ENCODE data around the gene ZNF337.
"Not testable (repeated sequence)": the region's sequence is repeated elsewhere in the genome, so short reads cannot be mapped to it uniquely, and the experiment has no call there.

ZNF337 gene

DNA sequence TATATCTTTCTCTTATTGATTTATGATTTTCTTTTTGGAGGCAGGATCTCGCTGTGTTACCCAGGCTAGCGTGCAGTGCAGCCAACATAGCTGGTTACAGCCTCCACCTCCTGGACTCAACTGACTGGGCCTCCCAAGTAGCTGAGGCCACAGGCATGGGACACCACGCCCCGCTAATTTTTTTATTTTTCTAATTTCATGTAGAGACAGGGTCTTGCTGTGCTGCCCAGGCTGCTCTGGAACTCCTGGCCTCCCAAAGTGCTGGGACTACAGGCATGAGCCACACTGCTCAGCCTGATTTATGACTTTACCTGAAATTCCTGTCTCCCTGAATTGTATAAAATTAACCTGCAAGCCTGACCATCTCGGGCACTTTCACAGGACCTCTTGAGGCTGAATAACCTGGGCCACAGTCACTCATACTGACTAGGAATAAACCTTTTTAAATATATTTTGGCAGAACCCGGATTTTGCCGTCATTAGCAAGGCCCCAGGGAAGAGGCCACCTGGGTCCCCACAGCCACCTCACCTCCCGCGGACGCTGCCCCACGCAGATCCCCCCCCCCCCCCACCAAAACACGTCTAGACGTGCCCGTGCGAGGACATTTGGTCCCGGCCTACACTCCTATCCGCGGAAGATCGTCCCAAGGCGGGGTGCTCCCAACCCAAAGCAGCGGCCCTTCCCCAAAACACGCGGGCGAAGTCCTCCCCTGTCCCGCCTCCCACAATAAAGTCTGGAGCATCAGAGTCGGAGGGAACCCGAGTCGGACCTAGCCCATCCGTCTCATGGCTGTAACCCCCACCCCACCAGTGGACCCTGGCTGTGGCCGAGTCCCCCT is 902 bp downstream of the ZNF337 start:
- no peak for DNase-seq (ENCODE audit: low read depth in 3 of 3, low spot score in 1 of 3)

DNA sequence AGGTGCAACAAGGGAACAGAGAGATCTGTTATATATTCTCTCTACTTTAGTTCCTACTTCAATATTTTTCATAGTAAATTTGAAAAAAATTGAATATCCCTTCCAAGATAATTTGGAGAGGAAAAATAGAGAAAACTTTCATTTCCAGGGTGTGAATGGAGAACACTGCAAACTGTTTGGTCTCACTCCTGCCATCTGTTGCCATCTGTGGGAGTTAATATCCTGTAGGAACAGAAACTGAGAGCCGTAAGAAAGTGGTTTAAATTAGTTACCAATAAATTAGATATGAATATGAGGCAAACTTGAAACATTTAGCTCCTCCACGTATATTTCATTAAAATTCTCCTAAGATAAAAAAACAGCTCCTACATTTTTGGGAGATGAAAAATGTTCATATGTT is 4.2 kb downstream of the ZNF337 start:
- DNase-seq (ENCODE audit: low read depth in 3 of 3, low spot score in 1 of 3): no peak

DNA sequence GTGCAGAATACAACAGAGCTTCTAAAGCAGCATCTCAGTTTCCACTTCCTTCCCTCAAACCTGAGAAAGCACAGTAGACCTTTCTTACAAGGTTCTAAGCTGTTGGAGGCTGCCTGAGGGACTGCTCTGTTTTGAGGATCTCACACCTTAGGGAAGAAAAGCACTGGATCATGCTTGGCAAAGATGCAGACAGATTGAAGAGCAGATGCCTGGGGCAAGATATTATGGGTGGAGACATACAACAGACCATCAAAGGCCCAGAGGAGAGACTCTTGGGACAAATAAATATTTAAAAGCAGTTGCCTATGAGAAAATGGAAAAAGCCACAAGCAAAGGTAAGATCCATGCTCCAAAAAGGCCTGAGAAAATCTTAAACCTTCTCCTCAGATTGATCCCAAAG is 6.2 kb downstream of the ZNF337 start:
- DNase-seq (ENCODE audit: low read depth in 3 of 3, low spot score in 1 of 3): no peak

DNA sequence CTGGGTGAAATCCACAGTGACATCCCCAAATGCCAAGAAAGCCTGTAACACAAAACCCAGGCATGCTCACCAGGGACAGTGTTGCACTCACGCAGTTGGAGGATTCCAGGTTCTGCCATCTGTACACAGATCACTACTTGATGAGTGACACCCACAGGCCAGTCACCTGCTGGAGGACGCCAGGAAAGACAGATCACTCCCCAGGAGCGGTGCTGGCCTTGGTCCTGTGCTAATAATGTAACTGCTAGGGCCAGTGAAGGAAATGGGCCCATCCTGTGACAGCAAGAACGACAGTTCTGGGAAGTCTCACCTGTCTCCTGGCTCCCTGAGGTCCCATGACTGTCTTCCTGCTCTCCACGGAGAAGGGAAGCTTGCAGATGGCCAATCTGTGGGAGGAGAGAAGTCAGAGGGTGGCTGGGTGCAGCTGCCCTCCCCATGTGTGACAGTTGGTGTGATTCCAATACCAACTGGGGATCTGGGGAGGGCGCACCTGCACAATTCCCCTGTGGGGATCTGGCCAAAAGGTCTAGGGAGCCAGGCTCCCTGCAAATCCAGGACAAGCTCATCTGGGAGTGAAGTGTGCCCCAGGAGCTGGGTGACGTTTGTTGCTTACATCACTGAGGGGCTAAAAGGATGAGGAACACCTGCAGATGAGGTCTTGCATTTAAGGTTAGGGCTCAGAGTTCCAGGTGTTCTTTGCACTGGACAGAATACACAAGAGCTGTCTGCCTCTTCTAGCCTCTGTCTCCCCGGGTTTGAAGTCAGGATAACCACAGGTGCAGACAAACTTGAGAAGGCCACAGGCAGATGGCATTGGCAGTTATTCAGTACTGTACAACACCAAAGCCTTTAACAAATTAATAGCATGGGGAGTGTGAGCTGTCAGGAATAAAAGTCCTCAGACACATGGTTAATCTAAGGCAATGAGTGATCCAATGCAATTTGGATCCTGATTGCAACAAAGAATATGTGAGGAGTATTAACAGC is 10.3 kb downstream of the ZNF337 start:
- no peak for DNase-seq (ENCODE audit: low read depth in 3 of 3, low spot score in 1 of 3)

DNA sequence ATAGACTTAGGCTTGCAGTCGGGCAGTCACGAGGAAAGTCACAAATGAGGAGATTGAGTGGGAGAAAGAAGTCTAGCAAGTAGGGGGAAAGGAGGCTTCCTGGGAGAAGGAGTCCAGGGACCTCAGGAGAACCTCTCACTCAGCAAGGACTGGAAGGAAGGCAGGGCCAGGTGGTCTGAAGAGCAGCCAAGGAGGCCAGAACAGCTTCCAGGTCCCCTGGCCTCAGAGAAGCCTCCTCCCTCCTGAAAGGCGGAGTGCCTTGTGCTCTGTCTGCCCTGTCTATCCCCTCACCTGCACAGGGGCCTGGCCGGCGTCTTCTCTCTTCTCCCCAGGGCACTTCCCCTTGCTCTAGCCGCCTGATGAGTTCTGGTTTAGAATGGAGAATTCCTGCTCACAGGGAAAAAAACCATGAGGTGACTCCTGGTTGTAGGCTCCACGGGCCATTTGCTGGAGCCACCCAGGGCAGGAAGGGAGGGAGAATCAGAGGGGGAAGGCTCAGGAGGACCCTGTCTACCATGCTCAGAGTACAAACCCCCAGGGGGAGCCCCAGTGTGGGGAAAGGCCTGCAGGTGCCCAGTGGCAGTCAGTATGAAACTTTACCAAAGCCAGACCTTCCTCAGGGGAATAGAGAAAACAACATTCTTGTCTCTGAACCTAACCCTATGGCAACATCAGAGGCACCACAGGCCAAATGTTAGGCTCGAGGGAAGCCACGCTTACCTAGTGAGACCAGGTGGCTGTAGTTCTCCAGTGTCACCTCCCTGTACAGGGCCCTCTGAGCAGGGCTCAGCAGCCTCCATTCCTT is 11.2 kb downstream of the ZNF337 start:
- no peak for DNase-seq (ENCODE audit: low read depth in 3 of 3, low spot score in 1 of 3)

DNA sequence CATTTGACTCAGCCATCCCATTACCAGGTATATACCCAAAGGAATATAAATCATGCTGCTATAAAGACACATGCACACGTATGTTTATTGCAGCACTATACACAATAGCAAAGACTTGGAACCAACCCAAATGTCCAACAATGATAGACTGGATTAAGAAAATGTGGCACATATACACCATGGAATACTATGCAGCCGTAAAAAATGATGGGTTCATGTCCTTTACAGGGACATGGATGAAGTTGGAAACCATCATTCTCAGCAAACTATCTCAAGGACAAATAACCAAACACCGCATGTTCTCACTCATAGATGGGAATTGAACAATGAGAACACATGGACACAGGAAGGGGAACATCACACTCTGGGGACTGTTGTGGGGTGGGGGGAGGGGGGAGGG is 12.8 kb downstream of the ZNF337 start:
- DNase-seq (ENCODE audit: low read depth in 3 of 3, low spot score in 1 of 3): not testable (repeated sequence)

DNA sequence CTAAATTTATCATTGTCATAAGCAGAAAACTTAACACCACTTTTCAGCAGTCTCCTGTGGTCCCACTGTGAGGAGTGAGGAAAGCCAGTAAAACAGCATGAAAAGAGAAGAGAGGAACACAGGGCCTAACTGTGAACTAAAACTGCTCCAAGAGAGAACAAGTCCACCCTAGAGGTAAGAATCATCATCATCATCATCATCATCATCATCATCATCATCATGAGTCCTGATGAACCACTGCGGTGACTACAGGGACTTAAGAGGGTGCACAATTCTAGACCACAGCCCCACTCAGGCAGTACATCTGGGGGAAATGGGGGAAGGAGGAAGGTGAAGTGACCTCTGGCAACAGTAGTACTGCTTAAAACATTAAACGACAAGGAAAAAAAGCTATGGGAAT is 13.6 kb downstream of the ZNF337 start:
- DNase-seq (ENCODE audit: low read depth in 3 of 3, low spot score in 1 of 3): no peak

DNA sequence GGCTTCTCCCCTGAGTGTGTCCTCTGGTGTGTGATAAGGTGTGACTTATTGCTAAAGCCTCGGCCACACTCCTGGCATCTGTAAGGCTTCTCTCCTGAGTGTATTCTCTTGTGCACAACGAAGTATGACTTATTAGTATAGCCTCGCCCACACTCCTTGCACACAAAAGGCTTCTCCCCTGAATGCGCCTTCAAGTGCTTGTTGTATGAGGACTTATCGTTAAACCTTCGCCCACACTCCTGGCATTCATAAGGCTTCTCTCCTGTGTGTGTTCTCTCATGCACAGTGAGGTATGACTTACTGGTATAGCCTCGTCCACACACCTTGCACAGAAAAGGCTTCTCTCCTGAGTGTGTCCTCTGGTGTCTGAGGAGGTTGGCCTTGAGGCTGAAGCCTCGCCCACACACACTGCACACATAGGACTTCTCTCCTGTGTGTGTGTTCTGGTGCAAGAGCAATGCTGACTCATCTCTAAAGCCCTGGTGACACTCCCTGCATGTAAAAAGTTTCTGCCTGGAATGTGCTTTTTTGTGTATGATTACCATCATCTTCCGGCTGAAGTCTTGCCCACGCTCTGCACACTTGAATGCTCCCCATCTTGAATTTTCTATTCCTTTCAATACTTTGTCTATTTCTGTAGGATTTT is 20.4 kb downstream of the ZNF337 start:
- no peak for DNase-seq (ENCODE audit: low read depth in 3 of 3, low spot score in 1 of 3)

DNA sequence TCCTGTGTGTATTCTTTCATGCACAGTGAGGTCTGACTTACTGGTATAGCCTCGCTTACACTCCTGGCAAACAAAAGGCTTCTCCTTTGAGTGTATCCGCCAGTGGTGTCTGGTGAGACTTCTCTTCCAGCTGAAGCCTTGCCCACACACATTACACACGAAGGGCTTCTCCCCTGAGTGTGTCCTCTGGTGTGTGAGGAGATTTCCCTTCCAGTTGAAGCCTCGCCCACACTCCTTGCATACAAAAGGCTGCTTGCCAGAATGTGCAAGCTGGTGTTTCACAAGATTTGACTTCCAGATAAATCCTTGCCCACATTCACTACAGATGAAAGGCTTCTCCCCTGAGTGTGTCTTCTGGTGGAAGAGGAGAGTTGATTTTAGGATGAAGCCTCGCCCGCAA is 21.5 kb downstream of the ZNF337 start:
- no peak for DNase-seq (ENCODE audit: low read depth in 3 of 3, low spot score in 1 of 3)

DNA sequence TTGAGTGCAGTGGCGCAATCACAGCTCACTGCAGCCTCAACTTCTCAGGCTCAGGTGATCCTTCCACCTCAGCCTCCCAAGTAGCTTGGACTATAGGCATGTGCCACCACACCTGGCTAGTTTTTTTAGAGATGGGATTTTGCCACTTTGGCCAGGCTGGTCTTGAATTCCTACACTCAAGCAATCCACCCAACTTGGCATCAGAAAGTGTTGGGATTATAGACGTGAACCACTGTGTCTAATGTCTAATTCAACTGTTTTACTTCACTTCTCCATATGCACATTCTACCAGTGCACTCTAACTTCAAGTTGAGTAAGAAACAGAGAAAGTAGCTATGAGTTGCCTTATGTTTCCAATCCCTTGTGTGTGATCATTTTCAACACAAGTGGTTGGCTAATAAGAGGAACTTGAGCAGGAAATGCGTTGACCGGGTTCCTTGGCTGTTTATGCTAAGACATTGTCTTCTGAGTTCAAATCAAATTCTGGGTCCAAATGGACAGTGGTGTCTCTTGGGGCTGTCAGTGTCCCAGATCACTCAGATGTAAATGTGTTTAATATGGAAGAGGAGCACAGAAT is 23.9 kb downstream of the ZNF337 start:
- no peak for DNase-seq (ENCODE audit: low read depth in 3 of 3, low spot score in 1 of 3)

DNA sequence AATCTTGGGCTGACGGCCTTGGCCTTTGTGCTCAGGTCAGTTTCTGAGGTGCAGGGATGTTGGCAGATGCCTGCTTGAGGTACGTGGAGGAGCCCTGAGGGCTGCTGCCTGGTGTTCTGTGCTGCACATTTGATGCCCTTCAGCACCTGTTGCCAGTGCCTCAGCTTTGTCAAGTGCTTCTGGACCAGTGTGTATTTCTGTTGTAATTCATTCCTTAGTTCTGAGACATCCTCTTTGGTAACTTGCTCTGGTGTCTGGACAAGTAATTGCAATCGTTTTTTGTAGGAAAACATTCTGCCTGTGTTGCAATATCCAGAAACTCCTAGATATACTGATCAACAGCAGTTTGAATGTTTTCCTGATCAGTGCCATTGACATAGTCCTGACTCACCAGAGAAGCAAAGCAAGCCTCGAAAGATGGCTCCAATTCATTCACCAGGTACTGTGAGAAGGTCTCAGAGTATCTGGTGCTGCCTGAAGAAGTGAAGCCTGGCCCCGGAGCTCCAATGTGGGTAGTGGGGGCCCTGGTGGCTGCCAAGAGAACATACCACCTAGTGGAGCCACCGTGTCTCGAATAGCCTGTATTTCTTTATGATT is 26.7 kb downstream of the ZNF337 start:
- DNase-seq (ENCODE audit: low read depth in 3 of 3, low spot score in 1 of 3): no peak

DNA sequence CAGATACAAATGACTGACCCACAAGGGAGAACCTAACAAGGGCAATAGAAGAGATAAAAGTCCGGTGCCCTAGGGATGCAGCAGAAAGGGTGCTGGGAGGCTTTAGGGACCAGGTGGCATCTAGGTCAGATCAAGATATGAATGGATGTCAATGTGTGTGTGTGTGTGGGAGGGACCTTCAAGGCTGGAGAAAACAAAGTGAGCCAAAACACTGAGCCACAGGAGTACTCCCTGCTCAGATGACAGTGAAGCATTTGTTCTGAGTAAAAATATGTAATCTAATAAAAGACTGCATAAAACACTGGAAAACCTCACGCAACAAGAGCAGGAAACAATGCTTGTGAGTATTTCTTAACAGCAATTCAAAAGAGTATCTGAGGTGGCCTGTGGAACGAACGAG is 28.2 kb downstream of the ZNF337 start:
- DNase-seq (ENCODE audit: low read depth in 3 of 3, low spot score in 1 of 3): no peak

DNA sequence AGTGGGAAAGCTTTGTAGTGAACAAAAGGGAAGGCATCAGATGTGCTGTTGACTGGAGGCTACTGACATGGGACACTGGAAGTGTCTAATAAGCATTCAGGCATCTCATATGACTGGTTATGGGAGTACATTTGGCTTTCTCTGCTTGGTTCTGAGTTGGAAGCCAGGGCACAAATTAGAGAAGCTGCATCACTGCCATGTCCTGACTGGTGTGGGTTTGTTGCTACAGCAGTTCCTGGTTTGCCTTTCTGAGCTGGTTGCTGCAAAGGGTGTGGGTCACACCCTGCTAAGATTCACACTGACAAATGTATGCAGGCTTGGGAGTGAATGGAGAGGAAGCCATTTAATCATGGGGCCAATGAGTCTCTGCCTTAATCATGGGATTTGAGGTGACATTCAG is 36.7 kb downstream of the ZNF337 start:
- DNase-seq (ENCODE audit: low read depth in 3 of 3, low spot score in 1 of 3): no peak

DNA sequence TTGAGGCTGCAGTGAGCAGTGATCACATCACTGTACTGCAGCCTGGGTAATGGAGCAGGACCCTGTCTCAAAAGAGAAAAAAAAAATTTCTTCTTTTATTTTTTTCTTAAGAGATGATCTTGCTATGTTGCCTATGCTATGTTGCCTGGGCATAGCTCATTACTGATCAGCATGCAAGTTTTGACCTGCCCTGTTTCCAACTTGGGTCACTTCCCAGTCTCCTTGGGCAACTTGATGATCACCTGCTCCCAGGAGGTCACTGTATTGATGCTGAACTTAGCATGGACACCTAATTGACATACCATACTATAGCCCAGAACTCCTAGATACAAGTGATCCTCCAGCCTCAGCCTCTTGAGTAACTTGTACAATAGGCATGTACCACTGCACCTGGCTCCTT is 42.2 kb downstream of the ZNF337 start:
- no peak for DNase-seq (ENCODE audit: low read depth in 3 of 3, low spot score in 1 of 3)

DNA sequence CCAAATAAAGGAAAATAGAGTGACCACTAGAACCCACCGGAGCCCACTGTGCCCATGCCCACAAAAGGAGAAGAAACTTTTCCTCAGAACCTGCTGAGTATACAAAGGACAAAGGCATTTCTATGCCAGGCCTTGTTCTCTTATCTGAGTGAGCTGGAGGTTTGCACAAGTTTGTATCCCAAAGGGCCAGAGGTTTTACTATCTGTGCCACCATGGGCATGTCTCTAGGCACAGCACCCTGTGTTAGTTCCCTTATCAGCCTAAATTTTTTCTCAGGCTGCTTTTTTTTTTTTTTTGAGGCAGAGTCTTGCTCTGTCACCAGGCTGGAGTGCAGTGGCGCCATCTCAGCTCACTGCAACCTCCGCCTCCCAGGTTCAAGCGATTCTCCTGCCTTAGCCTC is 43.8 kb downstream of the ZNF337 start:
- not testable (repeated sequence) for DNase-seq (ENCODE audit: low read depth in 3 of 3, low spot score in 1 of 3)

DNA sequence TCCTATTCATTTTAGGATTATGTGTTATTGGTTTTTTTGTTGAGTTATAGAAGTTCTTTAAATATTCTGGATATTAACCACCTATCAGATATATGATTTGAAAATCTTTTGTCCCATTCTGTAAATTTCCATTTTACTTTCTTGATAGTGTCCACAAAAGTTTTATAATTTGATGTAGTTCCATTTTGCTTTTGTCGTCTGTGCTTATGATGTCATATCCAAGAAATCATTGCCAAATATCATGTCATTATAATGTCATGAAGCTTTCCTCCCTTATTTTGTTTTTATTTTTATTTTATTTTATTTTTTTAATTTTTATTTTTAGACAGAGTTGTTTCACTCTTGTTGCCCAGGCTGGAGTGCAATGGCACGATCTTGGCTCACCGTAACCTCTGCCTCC is 51.8 kb downstream of the ZNF337 start:
- DNase-seq (ENCODE audit: low read depth in 3 of 3, low spot score in 1 of 3): no peak

DNA sequence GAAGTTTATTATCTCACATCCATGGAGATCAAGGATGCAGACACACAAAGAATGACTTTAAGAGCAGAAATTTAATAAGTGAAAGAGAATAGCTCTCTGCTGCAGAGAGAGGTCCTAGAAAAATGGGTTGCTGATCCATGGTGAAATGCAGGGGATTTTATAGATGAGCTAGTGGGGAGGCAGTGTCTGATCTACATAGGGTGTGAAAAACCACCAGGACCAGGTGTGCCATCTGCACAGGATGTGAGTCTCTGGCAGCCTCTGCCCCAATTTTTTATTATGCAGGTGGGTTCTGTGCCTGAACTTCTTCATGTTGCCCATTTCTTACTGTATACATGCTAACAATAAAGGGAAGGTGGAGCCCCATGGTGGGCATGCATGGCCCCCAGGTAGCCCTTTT is 52.9 kb downstream of the ZNF337 start:
- DNase-seq (ENCODE audit: low read depth in 3 of 3, low spot score in 1 of 3): no peak

DNA sequence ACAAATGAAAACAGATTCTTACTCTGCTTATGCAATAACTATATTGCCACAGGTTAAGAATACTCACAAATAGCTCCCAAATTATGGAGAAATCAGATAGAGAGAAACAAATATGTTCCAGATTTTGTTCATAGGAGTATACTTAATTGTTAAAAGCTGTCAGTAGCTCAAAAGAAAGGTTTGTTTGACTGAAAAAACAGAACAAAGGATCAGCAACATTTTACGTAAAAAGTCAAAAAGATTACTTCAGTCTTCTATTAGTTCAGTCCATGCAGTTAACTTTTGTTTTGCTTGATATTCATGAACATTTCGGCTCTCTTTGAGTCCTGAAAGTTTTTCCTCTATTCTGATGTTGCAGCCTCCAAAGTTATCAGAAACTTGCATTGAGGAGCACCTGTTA is 59.4 kb downstream of the ZNF337 start:
- no peak for DNase-seq (ENCODE audit: low read depth in 3 of 3, low spot score in 1 of 3)

DNA sequence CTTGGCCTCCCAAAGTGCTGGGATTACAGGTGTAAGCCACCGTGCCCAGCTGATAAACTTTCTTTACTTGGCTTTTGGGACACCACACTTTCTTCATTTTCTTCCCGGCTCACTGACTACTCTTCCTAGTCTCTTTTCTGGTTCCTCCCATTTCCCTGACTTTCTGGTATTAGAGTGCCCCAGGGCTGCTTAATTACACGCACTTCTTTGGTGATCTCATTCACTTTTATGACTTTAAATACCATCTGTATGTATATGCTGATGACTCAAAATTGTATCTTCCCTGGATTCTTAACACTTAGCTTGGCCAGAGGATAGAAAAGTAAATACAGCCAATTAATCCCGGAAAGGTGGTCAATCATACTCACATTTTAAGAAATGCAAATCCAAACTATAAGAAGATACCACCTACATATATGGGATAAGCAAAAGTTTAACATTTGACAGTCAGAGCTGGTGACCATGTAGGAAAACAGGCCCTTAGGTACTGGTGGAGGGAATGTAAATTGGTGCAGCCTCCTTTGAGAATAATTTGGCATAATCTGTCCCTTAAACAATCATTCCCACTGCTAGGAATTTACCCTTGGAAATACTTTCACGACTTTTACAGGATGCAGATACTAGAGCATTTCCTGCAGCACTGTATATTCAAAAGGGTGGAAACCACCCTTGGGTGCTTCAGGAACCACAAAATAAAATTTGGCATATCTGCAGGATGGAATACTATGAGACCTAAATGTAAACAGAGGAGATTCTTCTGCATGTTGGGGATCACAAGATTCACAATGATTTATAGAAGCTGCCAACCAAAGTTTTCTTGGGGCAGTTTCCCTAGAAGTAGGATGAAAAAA is 63.5 kb downstream of the ZNF337 start:
- no peak for DNase-seq (ENCODE audit: low read depth in 3 of 3, low spot score in 1 of 3)
